HEK293 (cell line): ENCODE results near the gene DIS3L2.

Experiments
- CTCF ChIA-PET: fragments of 350-600 bp; formaldehyde crosslinking; extraction: SDS; loops from one replicate; lab custom pipeline; 2021; ENCODE audit warnings: antibody characterized with exemption; lab: Yijun Ruan, JAX
- POLR2A ChIA-PET: fragments of 300-600 bp; formaldehyde crosslinking; extraction: SDS; loops from one replicate; lab custom pipeline; 2020; ENCODE audit warnings: antibody characterized with exemption, inconsistent platforms; lab: Yijun Ruan, JAX
- H3K27ac ChIP-seq: fragments of 200-500 bp; sonication (Bioruptor generic); 2 replicates; pipeline ENCODE4 v1.5.1; 2014; ENCODE audit warnings: low read depth, low read length, control low read depth, inconsistent platforms; ENCODE audit errors: extremely low read depth
- H3K36me3 ChIP-seq, 2 experiments: fragments of 200-500 bp in 1 of 2; sonication (Bioruptor generic) in 1 of 2; 1 replicate in 1 of 2; 2 replicates in 1 of 2; pipeline ENCODE4 v1.5.1; 2014 to 2017; ENCODE audit warnings: inconsistent platforms in 2 of 2, low read length in 2 of 2; ENCODE audit not compliant: control insufficient read depth in 2 of 2, insufficient read depth in 1 of 2
- H3K4me1 ChIP-seq: fragments of 200-500 bp; sonication (Bioruptor generic); 2 replicates; pipeline ENCODE4 v1.5.1; 2014; ENCODE audit warnings: mild to moderate bottlenecking, low read length, inconsistent platforms; ENCODE audit not compliant: control insufficient read depth, insufficient read depth
- H3K4me3 ChIP-seq: 2 replicates; pipeline ENCODE4 v1.5.1; 2011; ENCODE audit warnings: low read depth, mild to moderate bottlenecking, control low read depth, low read length, moderate library complexity
- H3K9me3 ChIP-seq: fragments of 200-500 bp; sonication (Bioruptor generic); 2 replicates; pipeline ENCODE4 v1.5.1; 2014; ENCODE audit warnings: low read depth, low read length, inconsistent platforms; ENCODE audit not compliant: control insufficient read depth, insufficient read depth
- GFI1B ChIP-seq: fragments of 450-650 bp; formaldehyde crosslinking; IDR thresholded peaks from 2 replicates; pipeline ENCODE4 v1.5.1; 2016; ENCODE audit warnings: missing biosample characterization, missing genetic modification characterization
- IKZF3 ChIP-seq: fragments of 450-650 bp; IDR thresholded peaks from 2 replicates; pipeline ENCODE4 v1.5.0; 2018; ENCODE audit warnings: missing biosample characterization, mild to moderate bottlenecking, missing genetic modification characterization, moderate library complexity
- SP3 ChIP-seq: fragments of 450-650 bp; formaldehyde crosslinking; IDR thresholded peaks from 2 replicates; pipeline ENCODE4 v1.5.1; 2016; ENCODE audit warnings: missing biosample characterization, missing genetic modification characterization
- ZBTB1 ChIP-seq: fragments of 450-650 bp; formaldehyde crosslinking; IDR thresholded peaks from 2 replicates; pipeline ENCODE4 v1.5.1; 2016; ENCODE audit warnings: missing biosample characterization, missing genetic modification characterization
- ZFP69B ChIP-seq: fragments of 450-650 bp; formaldehyde crosslinking; IDR thresholded peaks from 2 replicates; pipeline ENCODE4 v1.5.1; 2016; ENCODE audit warnings: missing biosample characterization, missing genetic modification characterization
- ZNF10 ChIP-seq: fragments of 450-650 bp; formaldehyde crosslinking; IDR thresholded peaks from 2 replicates; pipeline ENCODE4 v1.5.1; 2017; ENCODE audit warnings: missing biosample characterization, missing genetic modification characterization
- ZNF121 ChIP-seq: fragments of 450-650 bp; formaldehyde crosslinking; IDR thresholded peaks from 2 replicates; pipeline ENCODE4 v1.5.1; 2016; ENCODE audit warnings: missing biosample characterization, missing genetic modification characterization
- ZNF169 ChIP-seq: fragments of 450-650 bp; formaldehyde crosslinking; IDR thresholded peaks from 2 replicates; pipeline ENCODE4 v1.5.1; 2016; ENCODE audit warnings: missing biosample characterization, missing genetic modification characterization
- ZNF202 ChIP-seq: fragments of 450-650 bp; formaldehyde crosslinking; IDR thresholded peaks from 2 replicates; pipeline ENCODE4 v1.5.1; 2016; ENCODE audit warnings: missing biosample characterization, missing genetic modification characterization, borderline replicate concordance
- ZNF211 ChIP-seq: fragments of 450-650 bp; formaldehyde crosslinking; IDR thresholded peaks from 2 replicates; pipeline ENCODE4 v1.5.1; 2016; ENCODE audit warnings: low read depth, missing biosample characterization, missing genetic modification characterization
- ZNF394 ChIP-seq: fragments of 450-650 bp; formaldehyde crosslinking; IDR thresholded peaks from 2 replicates; pipeline ENCODE4 v1.5.1; 2016; ENCODE audit warnings: missing biosample characterization, missing genetic modification characterization, mild to moderate bottlenecking, moderate library complexity, borderline replicate concordance
- ZNF48 ChIP-seq: fragments of 450-650 bp; formaldehyde crosslinking; IDR thresholded peaks from 2 replicates; pipeline ENCODE4 v1.5.1; 2016; ENCODE audit warnings: missing biosample characterization, missing genetic modification characterization
- ZNF501 ChIP-seq: fragments of 450-650 bp; formaldehyde crosslinking; IDR thresholded peaks from 2 replicates; pipeline ENCODE4 v1.5.1; 2016; ENCODE audit warnings: missing biosample characterization, missing genetic modification characterization
- ZNF571 ChIP-seq: fragments of 450-650 bp; formaldehyde crosslinking; IDR thresholded peaks from 2 replicates; pipeline ENCODE4 v1.5.0; 2017; ENCODE audit warnings: missing biosample characterization, missing genetic modification characterization
- ZNF654 ChIP-seq: fragments of 450-650 bp; formaldehyde crosslinking; IDR thresholded peaks from 2 replicates; pipeline ENCODE4 v1.5.1; 2016; ENCODE audit warnings: low read depth, missing biosample characterization, missing genetic modification characterization
- ZNF658 ChIP-seq: fragments of 450-650 bp; formaldehyde crosslinking; IDR thresholded peaks from 2 replicates; pipeline ENCODE4; 2016; ENCODE audit warnings: missing biosample characterization, missing genetic modification characterization
- ZNF76 ChIP-seq: fragments of 450-650 bp; formaldehyde crosslinking; IDR thresholded peaks from 2 replicates; pipeline ENCODE4; 2016; ENCODE audit warnings: low read depth, missing biosample characterization, missing genetic modification characterization, borderline replicate concordance
- ZNF785 ChIP-seq: fragments of 450-650 bp; formaldehyde crosslinking; IDR thresholded peaks from 2 replicates; pipeline ENCODE4 v1.5.1; 2016; ENCODE audit warnings: missing biosample characterization, missing genetic modification characterization
- TF ChIP-seq, protein P1 (sequence below): fragments of 450-650 bp; formaldehyde crosslinking; IDR thresholded peaks from 2 replicates; pipeline ENCODE4 v1.5.1; 2017; ENCODE audit warnings: missing biosample characterization, missing genetic modification characterization
- TF ChIP-seq, protein P2 (sequence below): fragments of 450-650 bp; formaldehyde crosslinking; IDR thresholded peaks from 2 replicates; pipeline ENCODE4 v1.5.1; 2016; ENCODE audit warnings: missing biosample characterization, missing genetic modification characterization
- TF ChIP-seq, protein P3 (sequence below): fragments of 450-650 bp; formaldehyde crosslinking; IDR thresholded peaks from 2 replicates; pipeline ENCODE4 v1.5.1; 2016; ENCODE audit warnings: missing biosample characterization, missing genetic modification characterization, low read depth
- TF ChIP-seq, protein P4 (sequence below): fragments of 450-650 bp; formaldehyde crosslinking; IDR thresholded peaks from 2 replicates; pipeline ENCODE4 v1.5.1; 2016; ENCODE audit warnings: missing biosample characterization, missing genetic modification characterization

Gene DIS3L2

DNA sequence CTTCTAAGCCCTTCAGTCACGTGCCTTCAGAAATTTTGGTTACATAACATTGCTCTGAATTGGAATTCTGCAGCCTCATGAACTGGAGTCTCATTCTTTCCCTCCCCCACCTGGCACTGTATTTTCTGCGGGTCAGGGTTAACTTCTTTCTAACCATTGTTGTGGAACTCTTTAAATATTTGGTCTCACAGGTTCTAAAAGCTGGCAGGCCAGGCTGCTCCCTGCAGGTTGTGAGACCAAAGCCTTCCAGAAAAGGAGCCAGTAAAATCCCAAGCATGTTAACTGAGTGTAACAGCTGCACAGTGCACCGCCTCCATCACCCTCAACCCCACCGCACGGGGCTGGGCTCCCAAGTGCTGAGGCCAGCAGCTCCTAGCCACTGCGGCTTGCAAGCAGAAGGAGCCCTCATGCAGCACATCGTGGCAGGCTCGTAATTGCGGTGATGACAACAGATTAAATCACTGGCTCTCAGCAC is 243.0 kb downstream of the DIS3L2 start:
- H3K4me3 ChIP-seq = no peak overlapping the region
- CTCF ChIA-PET = interaction anchor here (0.6 to 1.0 kb wide), 2 partner anchors 122 to 235 kb away, joined by 3 to 7 read pairs; no protein-coding TSS in a partner anchor
- no peak overlapping the region for H3K27ac ChIP-seq
- POLR2A ChIA-PET = no interaction called here
- H3K9me3 ChIP-seq = no peaks in the 10 kb centered on the region
- H3K4me1 ChIP-seq = no peaks in the 10 kb centered on the region
- TF ChIP-seq ZNF121 (tag by site-specific recombination) = no peak
- no peak for TF ChIP-seq ZNF658
- TF ChIP-seq SP3 = no peak
- TF ChIP-seq ZNF394 (tag by site-specific recombination) = no peak
- TF ChIP-seq ZNF10 (tag by site-specific recombination) = no peak
- no peak for TF ChIP-seq ZNF202
- no peak for TF ChIP-seq ZNF785 (tag by site-specific recombination)
- no peak for TF ChIP-seq ZNF76 (tag by site-specific recombination)
- no peak for TF ChIP-seq ZNF169 (tag by site-specific recombination)
- TF ChIP-seq, protein P1, sequence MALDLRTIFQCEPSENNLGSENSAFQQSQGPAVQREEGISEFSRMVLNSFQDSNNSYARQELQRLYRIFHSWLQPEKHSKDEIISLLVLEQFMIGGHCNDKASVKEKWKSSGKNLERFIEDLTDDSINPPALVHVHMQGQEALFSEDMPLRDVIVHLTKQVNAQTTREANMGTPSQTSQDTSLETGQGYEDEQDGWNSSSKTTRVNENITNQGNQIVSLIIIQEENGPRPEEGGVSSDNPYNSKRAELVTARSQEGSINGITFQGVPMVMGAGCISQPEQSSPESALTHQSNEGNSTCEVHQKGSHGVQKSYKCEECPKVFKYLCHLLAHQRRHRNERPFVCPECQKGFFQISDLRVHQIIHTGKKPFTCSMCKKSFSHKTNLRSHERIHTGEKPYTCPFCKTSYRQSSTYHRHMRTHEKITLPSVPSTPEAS = no peak
- no peak for TF ChIP-seq ZNF501 (tag by site-specific recombination)
- TF ChIP-seq GFI1B = no peak
- no peak for TF ChIP-seq ZNF654 (tag by site-specific recombination)
- TF ChIP-seq ZNF211 = no peak
- no peaks in the 10 kb centered on the region for H3K36me3 ChIP-seq

DNA sequence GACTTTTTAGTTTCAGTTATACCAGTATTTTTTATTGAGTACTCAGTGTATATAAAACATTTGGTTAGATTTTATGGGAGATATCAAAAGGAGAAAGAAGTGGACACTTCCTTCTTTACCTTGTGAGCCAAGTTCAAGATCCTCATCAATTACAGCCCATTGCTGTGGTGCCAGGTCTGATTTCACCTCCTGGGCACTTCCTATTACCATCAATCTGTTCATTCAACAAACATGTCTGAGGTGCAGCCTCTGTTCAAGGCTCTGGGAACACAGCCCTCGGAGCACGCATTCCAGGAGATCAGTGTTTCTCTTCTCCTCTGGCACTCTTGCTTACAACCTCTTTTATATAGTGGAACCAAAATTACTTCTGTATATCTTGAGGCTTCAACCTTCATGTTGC is 245.7 kb downstream of the DIS3L2 start:
- Histone ChIP-seq H3K4me3 (no peak overlapping the region), H3K4me1 (no peaks in the 10 kb centered on the region), H3K9me3 (no peaks in the 10 kb centered on the region), H3K36me3 (peaks cover 0 to 9% of the 10 kb centered on the region in 2 experiments; a peak in 1 of 3 replicates), H3K27ac (no peak overlapping the region)
- CTCF ChIA-PET = no interaction called here
- POLR2A ChIA-PET = no interaction called here
- TF ChIP-seq ZBTB1 (tag by site-specific recombination) = no peak
- TF ChIP-seq ZNF571 (tag by site-specific recombination) = no peak
- TF ChIP-seq, protein P2, sequence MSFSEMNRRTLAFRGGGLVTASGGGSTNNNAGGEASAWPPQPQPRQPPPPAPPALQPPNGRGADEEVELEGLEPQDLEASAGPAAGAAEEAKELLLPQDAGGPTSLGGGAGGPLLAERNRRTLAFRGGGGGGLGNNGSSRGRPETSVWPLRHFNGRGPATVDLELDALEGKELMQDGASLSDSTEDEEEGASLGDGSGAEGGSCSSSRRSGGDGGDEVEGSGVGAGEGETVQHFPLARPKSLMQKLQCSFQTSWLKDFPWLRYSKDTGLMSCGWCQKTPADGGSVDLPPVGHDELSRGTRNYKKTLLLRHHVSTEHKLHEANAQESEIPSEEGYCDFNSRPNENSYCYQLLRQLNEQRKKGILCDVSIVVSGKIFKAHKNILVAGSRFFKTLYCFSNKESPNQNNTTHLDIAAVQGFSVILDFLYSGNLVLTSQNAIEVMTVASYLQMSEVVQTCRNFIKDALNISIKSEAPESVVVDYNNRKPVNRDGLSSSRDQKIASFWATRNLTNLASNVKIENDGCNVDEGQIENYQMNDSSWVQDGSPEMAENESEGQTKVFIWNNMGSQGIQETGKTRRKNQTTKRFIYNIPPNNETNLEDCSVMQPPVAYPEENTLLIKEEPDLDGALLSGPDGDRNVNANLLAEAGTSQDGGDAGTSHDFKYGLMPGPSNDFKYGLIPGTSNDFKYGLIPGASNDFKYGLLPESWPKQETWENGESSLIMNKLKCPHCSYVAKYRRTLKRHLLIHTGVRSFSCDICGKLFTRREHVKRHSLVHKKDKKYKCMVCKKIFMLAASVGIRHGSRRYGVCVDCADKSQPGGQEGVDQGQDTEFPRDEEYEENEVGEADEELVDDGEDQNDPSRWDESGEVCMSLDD = no peak
- no peak for TF ChIP-seq ZNF48 (tag by site-specific recombination)
- TF ChIP-seq, protein P3, sequence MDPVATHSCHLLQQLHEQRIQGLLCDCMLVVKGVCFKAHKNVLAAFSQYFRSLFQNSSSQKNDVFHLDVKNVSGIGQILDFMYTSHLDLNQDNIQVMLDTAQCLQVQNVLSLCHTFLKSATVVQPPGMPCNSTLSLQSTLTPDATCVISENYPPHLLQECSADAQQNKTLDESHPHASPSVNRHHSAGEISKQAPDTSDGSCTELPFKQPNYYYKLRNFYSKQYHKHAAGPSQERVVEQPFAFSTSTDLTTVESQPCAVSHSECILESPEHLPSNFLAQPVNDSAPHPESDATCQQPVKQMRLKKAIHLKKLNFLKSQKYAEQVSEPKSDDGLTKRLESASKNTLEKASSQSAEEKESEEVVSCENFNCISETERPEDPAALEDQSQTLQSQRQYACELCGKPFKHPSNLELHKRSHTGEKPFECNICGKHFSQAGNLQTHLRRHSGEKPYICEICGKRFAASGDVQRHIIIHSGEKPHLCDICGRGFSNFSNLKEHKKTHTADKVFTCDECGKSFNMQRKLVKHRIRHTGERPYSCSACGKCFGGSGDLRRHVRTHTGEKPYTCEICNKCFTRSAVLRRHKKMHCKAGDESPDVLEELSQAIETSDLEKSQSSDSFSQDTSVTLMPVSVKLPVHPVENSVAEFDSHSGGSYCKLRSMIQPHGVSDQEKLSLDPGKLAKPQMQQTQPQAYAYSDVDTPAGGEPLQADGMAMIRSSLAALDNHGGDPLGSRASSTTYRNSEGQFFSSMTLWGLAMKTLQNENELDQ (tag by site-specific recombination) = no peak
- TF ChIP-seq, protein P4, sequence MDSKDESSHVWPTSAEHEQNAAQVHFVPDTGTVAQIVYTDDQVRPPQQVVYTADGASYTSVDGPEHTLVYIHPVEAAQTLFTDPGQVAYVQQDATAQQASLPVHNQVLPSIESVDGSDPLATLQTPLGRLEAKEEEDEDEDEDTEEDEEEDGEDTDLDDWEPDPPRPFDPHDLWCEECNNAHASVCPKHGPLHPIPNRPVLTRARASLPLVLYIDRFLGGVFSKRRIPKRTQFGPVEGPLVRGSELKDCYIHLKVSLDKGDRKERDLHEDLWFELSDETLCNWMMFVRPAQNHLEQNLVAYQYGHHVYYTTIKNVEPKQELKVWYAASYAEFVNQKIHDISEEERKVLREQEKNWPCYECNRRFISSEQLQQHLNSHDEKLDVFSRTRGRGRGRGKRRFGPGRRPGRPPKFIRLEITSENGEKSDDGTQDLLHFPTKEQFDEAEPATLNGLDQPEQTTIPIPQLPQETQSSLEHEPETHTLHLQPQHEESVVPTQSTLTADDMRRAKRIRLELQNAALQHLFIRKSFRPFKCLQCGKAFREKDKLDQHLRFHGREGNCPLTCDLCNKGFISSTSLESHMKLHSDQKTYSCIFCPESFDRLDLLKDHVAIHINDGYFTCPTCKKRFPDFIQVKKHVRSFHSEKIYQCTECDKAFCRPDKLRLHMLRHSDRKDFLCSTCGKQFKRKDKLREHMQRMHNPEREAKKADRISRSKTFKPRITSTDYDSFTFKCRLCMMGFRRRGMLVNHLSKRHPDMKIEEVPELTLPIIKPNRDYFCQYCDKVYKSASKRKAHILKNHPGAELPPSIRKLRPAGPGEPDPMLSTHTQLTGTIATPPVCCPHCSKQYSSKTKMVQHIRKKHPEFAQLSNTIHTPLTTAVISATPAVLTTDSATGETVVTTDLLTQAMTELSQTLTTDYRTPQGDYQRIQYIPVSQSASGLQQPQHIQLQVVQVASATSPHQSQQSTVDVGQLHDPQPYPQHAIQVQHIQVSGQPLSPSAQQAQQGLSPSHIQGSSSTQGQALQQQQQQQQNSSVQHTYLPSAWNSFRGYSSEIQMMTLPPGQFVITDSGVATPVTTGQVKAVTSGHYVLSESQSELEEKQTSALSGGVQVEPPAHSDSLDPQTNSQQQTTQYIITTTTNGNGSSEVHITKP (tag by site-specific recombination) = no peak
- TF ChIP-seq IKZF3 (tag by site-specific recombination) = no peak
- no peak for TF ChIP-seq ZNF785 (tag by site-specific recombination)
- no peak for TF ChIP-seq ZFP69B
